ENCODE data around the gene AGBL4. TPM values are rescaled to one million over a fixed set of nuclear protein-coding genes. Genes with fewer than 3 reads are reported as not detected.
A peak's percentile ranks its signal among the peaks of the same experiment; 100 is the strongest.
"Not testable (repeated sequence)": the region's sequence is repeated elsewhere in the genome, so short reads cannot be mapped to it uniquely, and the experiment has no call there.

Gene AGBL4
- total RNA-seq, 1 donor from 2014 or later, result not detected

- DNase-seq (ENCODE audit: low read depth), result no peak
These were observed 586.9 kb downstream of the AGBL4 start for GRCh38 chr1:49436865-49437264.

DNA sequence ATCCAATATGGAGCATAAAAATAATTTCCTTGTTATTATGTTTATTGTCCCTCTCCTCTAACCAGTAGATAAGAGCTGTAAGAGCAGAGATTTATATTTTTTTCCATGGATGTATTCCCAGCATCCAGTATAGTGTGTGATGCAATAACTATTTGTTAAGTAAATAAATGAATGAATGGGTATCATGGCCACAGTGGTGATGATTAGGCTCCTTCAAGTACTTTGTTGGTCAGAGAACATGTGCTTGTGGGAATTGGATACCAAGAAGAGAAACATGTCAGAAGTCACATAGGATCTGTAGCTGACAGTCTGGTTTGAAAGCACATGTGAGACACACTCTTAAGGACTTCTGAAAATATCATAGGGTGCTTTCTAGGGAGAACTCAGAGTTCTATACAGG lies 588.5 kb downstream of the AGBL4 start:
- DNase-seq (ENCODE audit: low read depth), result no peak

GRCh38 chr1:49424782-49425181 lies 599.0 kb downstream of the AGBL4 start:
- no peak for DNase-seq (ENCODE audit: low read depth)

DNA sequence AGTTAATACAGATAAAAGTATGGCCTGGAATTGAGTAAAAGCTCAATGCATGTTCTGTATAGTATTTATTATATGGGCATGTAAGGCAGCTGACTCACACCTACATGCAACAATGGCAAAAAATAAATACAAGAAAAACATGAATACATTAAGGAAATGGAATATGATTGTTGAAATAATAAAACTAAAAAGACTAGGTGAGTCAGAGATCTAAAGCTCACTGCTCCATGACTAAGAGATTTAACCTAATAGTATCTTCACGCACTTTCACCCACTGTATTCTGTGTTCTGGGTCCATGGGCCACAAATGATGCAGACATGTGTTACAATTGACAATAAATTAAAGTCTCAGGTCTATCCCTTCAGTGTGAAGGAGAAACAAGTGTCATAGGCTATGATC lies 607.0 kb downstream of the AGBL4 start:
- DNase-seq (ENCODE audit: low read depth), result no peak

DNA sequence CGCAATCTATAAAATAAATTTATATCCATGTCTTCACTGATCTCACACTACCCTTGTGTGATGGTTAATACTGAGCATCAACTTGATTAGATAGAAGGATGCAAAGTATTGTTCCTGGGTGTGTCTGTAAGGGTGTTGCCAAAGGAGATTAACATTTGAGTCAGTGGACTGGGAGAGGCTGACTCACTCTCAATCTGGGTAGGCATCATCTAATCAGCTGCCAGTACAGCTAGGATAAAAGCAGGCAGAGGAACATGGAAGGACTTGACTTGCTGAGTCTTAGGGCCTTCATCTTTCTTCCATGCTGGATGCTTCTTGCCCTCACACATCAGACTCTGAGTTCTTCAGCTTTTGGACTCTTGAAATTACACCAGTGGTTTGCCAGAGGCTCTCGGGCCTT lies 615.4 kb downstream of the AGBL4 start:
- DNase-seq (ENCODE audit: low read depth), result no peak

DNA sequence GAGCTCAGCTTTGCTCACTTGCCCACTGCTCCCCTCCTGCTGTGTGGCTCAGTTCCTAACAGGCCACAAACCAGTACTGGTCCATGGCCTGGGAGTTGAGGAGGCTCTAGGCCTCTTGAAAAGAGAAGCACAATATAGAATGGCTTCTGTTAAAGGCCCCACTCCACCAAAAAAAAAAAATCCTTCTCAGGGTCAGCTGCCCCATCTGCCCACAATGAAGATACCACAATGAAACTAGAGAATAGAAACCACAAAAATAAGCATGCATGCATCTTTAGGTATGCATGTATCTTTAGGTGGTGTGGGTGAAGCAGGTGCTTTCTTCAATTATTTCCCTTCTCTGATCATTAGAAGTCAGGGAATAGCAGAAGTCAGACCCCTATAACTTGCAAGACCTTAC lies 626.7 kb downstream of the AGBL4 start:
- no peak for DNase-seq (ENCODE audit: low read depth)

DNA sequence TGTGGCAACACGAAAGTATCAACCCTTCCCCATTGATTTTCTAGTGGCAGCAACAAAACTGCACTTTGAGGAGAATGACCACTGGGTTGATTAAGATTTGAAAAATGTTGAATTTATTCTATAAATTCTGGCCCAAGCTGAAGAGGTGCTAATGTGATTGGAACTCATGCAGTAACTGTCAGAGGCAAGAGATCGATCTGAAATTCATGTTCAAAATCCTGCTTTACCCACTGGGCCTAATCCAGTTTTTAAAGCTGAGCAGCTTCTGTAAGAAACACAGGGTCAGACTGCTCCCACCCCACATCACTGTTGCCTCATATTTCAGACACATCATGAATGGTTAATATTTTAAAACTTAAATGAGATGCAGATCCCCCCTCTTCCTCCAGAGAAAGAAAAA lies 629.6 kb downstream of the AGBL4 start:
- DNase-seq (ENCODE audit: low read depth), result no peak

DNA sequence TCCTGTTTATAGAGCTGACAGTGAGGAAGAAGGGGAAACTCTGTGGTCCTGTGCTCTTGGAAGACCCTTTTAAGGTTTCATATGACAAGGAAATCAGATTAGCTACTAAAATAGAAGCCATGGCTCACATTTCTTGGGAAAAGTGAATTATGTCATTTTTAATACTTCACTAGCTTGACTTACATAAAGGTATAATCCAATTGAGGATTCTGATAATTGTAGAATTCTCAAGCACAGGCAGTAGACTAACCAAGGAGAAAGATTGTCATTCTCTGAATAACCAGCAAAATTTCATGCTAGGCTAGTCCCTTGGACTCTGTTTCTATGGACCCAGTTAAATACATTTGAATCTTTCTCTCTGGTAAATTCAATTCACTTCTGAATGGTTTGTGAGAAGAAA lies 634.1 kb downstream of the AGBL4 start:
- no peak for DNase-seq (ENCODE audit: low read depth)

GRCh38 chr1:49364676-49365075 lies 659.1 kb downstream of the AGBL4 start:
- no peak for DNase-seq (ENCODE audit: low read depth)

GRCh38 chr1:49363628-49364027 lies 660.1 kb downstream of the AGBL4 start:
- DNase-seq (ENCODE audit: low read depth), result no peak

GRCh38 chr1:49358036-49358435 lies 665.7 kb downstream of the AGBL4 start:
- no peak for DNase-seq (ENCODE audit: low read depth)

GRCh38 chr1:49356594-49356993 lies 667.2 kb downstream of the AGBL4 start:
- DNase-seq (ENCODE audit: low read depth), result no peak

- DNase-seq (ENCODE audit: low read depth), result no peak
These were observed 672.0 kb downstream of the AGBL4 start for GRCh38 chr1:49351768-49352167.

DNA sequence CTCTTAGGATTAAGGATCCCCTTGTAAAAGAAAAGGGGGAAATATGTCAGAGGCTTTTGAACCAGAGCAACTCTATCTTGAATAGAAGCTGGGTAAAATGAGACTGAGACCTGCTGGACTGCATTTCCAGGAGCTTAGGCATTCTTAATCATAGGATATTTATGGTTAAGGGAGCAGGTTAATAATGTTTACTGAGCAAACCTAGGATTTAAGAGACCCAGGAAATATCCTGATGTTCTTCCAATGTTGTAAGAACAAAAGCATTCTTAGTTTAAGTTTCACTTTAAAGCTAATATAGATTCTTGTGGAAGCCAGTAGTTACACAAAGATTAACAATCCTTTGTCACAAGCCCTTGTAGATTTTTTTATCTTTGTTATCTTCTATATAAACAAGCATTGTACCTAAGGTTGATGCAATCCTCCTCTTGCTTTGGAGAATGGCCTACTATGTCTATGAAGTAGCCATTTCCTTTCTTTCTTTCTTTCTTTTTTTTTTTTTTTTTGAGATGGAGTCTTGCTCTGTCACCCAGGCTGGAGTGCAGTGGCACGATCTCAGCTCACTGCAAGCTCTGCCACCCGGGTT lies 676.9 kb downstream of the AGBL4 start:
- no peak for DNase-seq (ENCODE audit: low read depth)

DNA sequence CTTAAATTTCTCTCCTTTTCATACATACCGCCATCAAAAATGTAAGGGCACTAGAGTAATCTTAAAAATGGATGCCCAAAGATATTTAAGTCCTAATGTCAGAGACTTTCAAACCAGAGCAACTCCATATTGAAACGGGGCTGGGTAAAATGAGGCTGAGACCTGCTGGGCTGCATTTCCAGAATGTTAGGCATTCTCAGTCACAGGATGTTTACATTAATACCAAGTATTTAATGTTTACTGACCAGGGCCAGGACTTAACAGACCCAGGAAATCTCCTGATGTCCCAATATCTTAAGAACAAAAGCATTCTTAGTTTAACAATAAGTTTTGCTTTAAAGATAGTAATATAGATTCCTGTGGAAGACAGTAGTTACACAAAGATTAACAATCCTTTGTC lies 683.2 kb downstream of the AGBL4 start:
- no peak for DNase-seq (ENCODE audit: low read depth)

DNA sequence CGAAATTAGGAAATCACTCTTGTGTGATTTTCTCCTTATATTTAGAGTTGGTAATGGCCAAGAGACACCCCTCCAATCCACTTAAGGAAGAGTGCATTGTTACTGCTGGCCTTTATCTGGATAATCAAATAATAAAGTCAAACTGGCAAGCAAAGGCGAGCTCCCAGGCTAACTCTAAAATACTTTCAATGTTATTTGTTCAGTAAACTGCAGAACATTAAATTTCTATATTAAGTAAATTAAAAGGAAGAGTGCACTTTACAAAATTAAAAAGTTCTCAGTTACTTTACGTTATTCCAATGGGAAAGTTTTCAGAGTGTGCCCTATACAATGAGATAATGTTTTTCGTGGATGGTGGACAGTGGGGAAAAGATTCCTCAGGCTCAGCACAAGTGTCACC lies 684.7 kb downstream of the AGBL4 start:
- no peak for DNase-seq (ENCODE audit: low read depth)

- no peak for DNase-seq (ENCODE audit: low read depth)
These were observed 686.5 kb downstream of the AGBL4 start for GRCh38 chr1:49337251-49337650.

GRCh38 chr1:49333906-49334305 lies 689.8 kb downstream of the AGBL4 start:
- peak; percentile 12 for DNase-seq (ENCODE audit: low read depth)

DNA sequence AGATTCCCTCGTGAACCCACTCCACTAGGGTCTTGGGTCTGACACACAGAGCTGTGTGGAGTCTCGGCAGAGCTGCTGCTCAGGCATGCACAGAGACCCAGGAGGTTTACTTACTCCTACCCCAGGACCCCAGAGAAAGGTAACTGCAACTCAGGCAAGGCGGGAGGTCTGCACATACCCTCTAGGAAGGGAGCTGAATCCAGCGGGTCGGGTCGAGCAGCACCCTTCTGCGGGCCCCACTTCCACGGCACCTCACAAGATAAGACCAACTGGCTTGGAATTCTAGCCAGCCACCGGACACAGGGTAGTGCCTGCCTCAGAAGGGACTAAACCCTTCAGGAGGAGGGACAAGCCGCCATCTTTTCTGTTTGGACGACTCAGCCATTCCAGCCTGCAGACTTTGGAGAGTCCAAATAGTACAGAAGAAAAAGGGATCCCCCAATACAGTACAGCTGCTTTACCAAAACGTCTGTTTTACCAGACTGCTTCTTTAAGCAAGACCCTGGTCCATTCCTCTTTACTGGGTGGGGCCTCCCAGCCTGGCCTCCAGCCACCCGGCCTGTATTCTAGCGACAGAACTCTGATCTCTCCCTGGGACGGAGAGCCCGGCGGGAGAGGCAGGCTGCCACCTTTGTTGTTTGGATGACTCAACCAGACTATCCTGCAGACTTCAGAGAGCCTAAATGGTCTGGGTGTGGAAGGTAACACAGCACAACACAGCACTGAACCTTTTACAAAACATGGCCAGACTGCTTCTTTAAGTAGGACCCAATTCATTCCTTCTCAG lies 692.5 kb downstream of the AGBL4 start:
- no peak for DNase-seq (ENCODE audit: low read depth)

- DNase-seq (ENCODE audit: low read depth), result no peak
These were observed 699.7 kb downstream of the AGBL4 start for GRCh38 chr1:49323925-49324540.

GRCh38 chr1:49320493-49320892 lies 703.3 kb downstream of the AGBL4 start:
- not testable (repeated sequence) for DNase-seq (ENCODE audit: low read depth)

DNA sequence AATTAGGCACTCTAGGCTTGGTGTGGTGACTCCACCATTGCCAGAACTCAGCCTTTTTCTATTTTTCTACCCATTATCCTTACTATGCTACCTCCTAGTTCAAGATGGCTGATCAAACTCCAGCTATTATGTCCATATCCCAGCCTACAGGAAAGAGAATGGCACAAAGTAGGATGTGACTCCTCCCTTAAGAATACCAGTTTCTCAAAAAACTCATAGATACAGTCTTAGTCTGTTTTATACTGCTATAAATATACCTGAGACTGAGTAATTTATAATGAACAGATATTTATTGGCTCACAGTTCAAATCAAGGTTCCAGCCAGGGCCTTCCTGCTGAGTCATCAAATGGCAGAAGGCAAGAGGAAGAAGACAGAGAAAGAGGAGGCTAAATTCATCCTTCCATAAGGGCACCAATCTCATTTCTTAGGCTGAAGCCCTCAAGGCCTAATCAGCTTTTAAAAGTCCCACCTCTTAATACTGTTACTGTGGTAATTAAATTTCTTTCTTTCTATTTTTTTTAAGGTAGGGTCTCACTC lies 704.3 kb downstream of the AGBL4 start:
- DNase-seq (ENCODE audit: low read depth), result no peak

Measured in myocyte (in vitro differentiated cells).